Stimulated activated CD8-positive, alpha-beta memory T cell treated with anti-CD3 and anti-CD28 coated beads, Interleukin-4, amount 100 ng/mL, for 1 hour (primary cell): ENCODE data around the gene CDC25B.
"Not testable (repeated sequence)": the region's sequence is repeated elsewhere in the genome, so short reads cannot be mapped to it uniquely, and the experiment has no call there.

Source experiments
- DNase-seq, 2 donors: peaks; one replicate each; pipeline ENCODE4 v3.0.0-alpha.2; 2020; ENCODE audit warnings: low read depth in 2 of 2, low spot score in 1 of 2

CDC25B gene

GRCh38 chr20:3821996-3822395, 25.9 kb downstream of the CDC25B start:
- DNase-seq = no peak

DNA sequence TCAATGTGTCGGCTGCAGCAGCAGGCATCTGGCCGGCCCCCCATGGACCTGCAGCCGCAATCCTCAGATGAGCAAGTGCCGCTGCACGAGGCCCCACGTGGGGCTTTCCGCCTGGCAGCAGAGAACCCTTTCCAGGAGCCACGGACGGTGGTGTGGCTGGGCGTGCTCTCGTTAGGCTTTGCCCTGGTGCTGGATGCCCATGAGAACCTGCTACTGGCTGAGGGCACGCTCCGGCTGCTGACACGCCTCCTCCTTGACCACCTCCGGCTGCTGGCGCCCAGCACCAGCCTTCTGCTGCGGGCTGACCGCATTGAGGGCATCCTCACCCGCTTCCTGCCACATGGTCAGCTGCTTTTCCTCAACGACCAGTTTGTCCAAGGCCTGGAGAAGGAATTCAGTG, 27.8 kb downstream of the CDC25B start:
- no peak for DNase-seq

GRCh38 chr20:3825526-3825925, 29.4 kb downstream of the CDC25B start:
- DNase-seq = no peak

GRCh38 chr20:3826420-3826819, 30.3 kb downstream of the CDC25B start:
- DNase-seq = no peak

DNA sequence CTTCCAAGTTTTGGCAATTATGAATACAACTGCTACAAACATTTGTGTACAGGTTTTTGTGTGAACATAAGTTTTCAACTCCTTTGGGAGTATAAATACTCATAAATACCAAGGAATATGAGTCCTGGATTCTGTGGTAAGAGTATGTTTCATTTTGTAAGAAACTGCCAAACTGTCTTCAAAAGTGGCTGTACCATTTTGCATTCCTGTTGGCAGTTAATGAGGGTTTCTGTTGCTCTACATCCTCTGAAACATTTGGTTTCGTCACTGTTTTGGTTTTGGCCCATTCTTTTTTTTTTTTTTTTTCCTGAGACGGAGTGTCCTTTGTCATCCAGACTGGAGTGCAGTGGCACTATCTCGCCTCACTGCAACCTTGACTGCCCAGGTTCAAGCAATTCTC, 32.7 kb downstream of the CDC25B start:
- DNase-seq = no peak

DNA sequence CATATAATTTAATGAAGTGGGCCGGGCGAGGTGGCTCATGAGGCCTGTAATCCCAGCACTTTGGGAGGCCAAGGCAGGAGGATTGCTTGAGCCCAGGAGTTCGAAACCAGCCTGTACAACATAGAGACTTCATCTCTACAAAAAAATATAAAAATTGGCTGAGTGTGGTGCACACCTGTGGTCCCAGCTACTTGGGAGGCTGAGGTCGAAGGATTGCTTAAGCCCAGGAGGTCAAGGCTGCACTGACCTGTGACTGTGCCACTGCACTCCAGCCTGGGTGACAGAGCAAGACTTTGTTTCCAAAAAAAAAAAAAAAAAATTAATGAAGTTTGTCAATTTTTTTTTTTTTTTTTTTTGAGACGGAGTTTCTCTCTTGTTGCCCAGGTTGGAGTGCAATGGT, 33.8 kb downstream of the CDC25B start:
- DNase-seq = not testable (repeated sequence)

GRCh38 chr20:3836132-3836531, 40.0 kb downstream of the CDC25B start:
- DNase-seq = no peak

GRCh38 chr20:3839328-3839727, 43.2 kb downstream of the CDC25B start:
- DNase-seq = no peak

DNA sequence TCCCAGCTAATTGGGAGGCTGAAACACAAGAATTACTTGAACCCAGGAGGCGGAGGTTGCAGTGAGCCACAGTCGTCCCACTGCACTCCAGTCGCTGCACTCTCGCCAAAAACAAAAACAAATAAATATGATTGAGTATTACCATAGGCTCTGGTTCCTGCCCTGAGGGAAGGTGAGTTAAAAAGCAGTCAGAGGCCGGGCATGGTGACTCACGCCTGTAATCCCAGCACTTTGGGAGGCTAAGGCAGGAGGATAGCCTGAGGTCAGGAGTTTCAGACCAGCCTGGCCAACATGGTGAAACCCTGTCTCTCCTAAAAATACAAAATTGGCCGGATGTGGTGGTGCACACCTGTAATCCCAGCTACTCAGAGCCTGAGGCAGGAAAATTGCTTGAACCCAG, 44.1 kb downstream of the CDC25B start:
- not testable (repeated sequence) for DNase-seq

GRCh38 chr20:3842348-3842930, 46.3 kb downstream of the CDC25B start:
- no peak for DNase-seq

GRCh38 chr20:3843490-3843889, 47.4 kb downstream of the CDC25B start:
- no peak for DNase-seq

- not testable (repeated sequence) for DNase-seq
Measured at GRCh38 chr20:3843990-3844619, 48.0 kb downstream of the CDC25B start.

GRCh38 chr20:3846378-3846739, 50.2 kb downstream of the CDC25B start:
- DNase-seq = no peak

DNA sequence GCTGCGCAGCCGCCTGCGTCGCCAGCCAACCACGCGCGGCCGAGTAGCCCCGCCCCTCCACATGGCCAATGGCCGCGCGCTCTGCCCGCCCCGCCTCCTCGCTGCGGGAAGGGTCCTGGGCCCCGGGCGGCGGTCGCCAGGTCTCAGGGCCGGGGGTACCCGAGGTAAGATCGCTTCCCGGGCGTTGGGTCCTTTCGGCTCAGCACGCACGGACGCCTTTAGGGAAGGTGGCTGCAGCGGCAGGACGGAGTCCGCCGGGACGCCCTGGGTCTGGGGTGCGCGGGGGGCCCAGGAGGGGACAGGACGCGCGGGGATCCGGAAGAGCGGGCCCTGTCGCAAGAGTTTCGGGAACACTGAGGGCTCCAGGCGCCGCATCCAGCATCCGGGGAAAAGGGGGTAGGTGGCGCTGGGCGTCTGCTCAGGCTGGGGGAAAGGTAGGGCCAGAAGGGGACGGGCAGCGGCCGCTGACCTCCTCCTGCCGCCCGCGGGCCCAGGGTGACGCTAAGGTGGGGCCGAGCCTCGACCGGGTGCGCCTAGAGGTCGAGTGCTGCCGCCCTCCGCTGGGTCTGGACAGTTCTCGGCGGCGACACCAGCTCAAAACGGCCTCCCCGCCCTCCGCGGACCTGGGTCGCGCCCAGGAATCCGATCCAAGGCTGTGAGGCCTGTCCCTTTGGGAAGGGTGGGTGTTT, 50.8 kb downstream of the CDC25B start, which contains the start of gene MAVS:
MAVS (plus strand) TSS at position 95 of the 689 bp plus-strand sequence. CDS start 7,791 bp downstream, outside the sequence.
- peak; percentile 67 to 73 for DNase-seq

DNA sequence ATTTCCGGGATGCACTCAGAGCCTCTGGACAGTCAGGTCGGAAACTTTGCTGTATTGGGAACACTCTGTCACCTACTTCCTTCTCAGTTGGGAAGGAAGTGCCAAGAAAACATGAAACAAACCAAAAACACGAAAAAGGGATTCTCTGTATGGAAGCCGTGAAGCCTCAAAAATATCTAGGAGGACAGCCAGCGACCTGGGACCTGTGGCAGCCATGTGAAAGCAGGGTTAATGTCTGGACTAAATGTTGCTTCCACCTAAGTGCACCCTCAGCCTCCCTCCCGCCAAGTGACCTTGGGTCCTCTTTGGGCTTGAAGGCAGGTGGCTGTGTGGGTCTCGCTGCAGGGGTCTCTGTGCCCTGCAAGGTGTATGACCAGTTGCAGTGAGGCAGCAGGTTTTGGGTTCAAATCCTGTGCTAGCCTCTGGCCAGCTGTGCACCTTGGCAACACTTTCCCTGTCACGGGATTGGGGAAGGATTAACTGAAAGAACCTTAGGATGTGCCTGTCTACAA, 51.4 kb downstream of the CDC25B start:
- DNase-seq = no peak

GRCh38 chr20:3848565-3848964, 52.5 kb downstream of the CDC25B start:
- no peak for DNase-seq

DNA sequence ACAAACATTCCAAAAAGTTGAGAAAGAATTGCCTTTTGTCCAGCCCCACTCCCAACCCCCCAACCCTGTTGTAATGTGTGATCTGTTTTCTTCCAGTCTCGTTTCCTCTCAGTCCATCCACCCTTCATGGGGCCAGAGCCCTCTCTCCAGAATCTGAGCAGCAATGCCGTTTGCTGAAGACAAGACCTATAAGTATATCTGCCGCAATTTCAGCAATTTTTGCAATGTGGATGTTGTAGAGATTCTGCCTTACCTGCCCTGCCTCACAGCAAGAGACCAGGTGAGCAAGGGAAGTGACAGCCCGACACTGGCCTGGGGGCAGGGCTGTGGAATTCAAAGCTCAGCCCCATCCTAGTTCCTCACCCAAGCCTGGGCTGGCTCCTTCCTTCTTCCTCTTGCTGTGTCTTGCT, 58.4 kb downstream of the CDC25B start:
- no peak for DNase-seq
